Neural progenitor cell (in vitro differentiated cells): ENCODE results near the gene PDCD2L. TPM values are rescaled to one million over a fixed set of nuclear protein-coding genes. Genes with fewer than 3 reads are reported as not detected.

Experiments
- DNase-seq: peaks from one replicate; pipeline ENCODE4 v3.0.0-alpha.2; 2016; ENCODE audit warnings: low spot score
- H2AFZ ChIP-seq: fragments of 200-600 bp; sonication (generic); replicated peaks from 2 replicates; pipeline ENCODE4 v1.6.1; 2016; ENCODE audit warnings: antibody characterized with exemption
- H3F3A ChIP-seq: fragments of 200-600 bp; sonication (generic); 2 replicates; pipeline ENCODE4 v1.6.1; 2016; ENCODE audit warnings: antibody characterized with exemption, low read depth
- H3K27ac ChIP-seq: fragments of 200-600 bp; sonication (generic); 2 replicates; pipeline ENCODE4 v1.5.1; 2016; ENCODE audit warnings: mild to moderate bottlenecking
- H3K27me3 ChIP-seq: fragments of 200-600 bp; sonication (generic); 2 replicates; pipeline ENCODE4 v1.6.1; 2016; ENCODE audit warnings: mild to moderate bottlenecking, moderate library complexity
- H3K36me3 ChIP-seq: fragments of 200-600 bp; sonication (generic); 2 replicates; pipeline ENCODE4 v1.5.1; 2016
- H3K4me1 ChIP-seq: fragments of 200-600 bp; sonication (generic); 2 replicates; pipeline ENCODE4 v1.6.1; 2016; ENCODE audit warnings: mixed run types
- H3K4me2 ChIP-seq: fragments of 200-600 bp; sonication (generic); 2 replicates; pipeline ENCODE4 v1.6.1; 2016
- H3K4me3 ChIP-seq: fragments of 200-600 bp; sonication (generic); 2 replicates; pipeline ENCODE4 v1.5.1; 2016
- H3K79me2 ChIP-seq: fragments of 200-600 bp; sonication (generic); 2 replicates; pipeline ENCODE4 v1.6.1; 2016; ENCODE audit warnings: low read depth
- H3K9ac ChIP-seq: fragments of 200-600 bp; sonication (generic); 2 replicates; pipeline ENCODE4 v1.6.1; 2016
- H3K9me3 ChIP-seq: fragments of 200-600 bp; sonication (generic); 2 replicates; pipeline ENCODE4 v1.5.1; 2016; ENCODE audit warnings: low read depth
- H4K20me1 ChIP-seq: fragments of 200-600 bp; sonication (generic); 2 replicates; pipeline ENCODE4 v1.6.1; 2016; ENCODE audit warnings: low read depth
- H3K27ac Mint-ChIP-seq: 3 replicates; pipeline ENCODE4 v1.8.0; 2021; ENCODE audit warnings: mixed read lengths
- H3K27me3 Mint-ChIP-seq: 2 replicates; pipeline ENCODE4 v1.8.0; 2022; ENCODE audit warnings: low read depth, mild to moderate bottlenecking, inconsistent platforms, moderate library complexity, mixed read lengths; ENCODE audit not compliant: insufficient read depth
- H3K36me3 Mint-ChIP-seq: 3 replicates; pipeline ENCODE4 v1.8.0; 2021; ENCODE audit warnings: mixed read lengths
- H3K4me1 Mint-ChIP-seq: 3 replicates; pipeline ENCODE4 v1.8.0; 2021; ENCODE audit warnings: mixed read lengths
- H3K4me3 Mint-ChIP-seq: 3 replicates; pipeline ENCODE4 v1.8.0; 2021; ENCODE audit warnings: mild to moderate bottlenecking, moderate library complexity, mixed read lengths
- H3K9me3 Mint-ChIP-seq: 3 replicates; pipeline ENCODE4 v1.8.0; 2020; ENCODE audit warnings: mixed read lengths
- CTCF ChIP-seq: fragments of 200-600 bp; sonication (generic); IDR thresholded peaks from 2 replicates; pipeline ENCODE4 v1.5.1; 2017; ENCODE audit warnings: antibody characterized with exemption, mild to moderate bottlenecking
- EZH2 ChIP-seq: fragments of 200-600 bp; sonication (generic); IDR thresholded peaks from 2 replicates; pipeline ENCODE4 v1.6.1; 2017; ENCODE audit warnings: antibody characterized with exemption, mild to moderate bottlenecking, moderate library complexity
- EZH2phosphoT487 ChIP-seq: fragments of 200-600 bp; sonication (generic); IDR thresholded peaks from 2 replicates; pipeline ENCODE4 v1.6.1; 2017; ENCODE audit warnings: antibody characterized with exemption
- total RNA-seq: library from RNA; depleted of rRNA; stranded (reverse); fragments of >200 nt; gene quantifications from 2 replicates; pipeline ENCODE4 v1.2.3, GENCODE V29; 2015; ENCODE audit warnings: low replicate concordance

The PDCD2L gene
- total RNA-seq: 15.2 and 26.9 TPM in 2 replicates

GRCh38 chr19:34404109-34404909 lies at the start of gene PDCD2L:
Gene PDCD2L (plus strand): TSS chr19:34404399. CDS start chr19:34404431, 32 bp downstream.
- H3K9me3 ChIP-seq: no peaks in the 10 kb centered on the region
- peak within 1 kb of the TSS; percentile 81 for H3K4me3 ChIP-seq
- H3K27me3 ChIP-seq: no peaks in the 10 kb centered on the region
- H4K20me1 ChIP-seq: peaks cover 13% of the 10 kb centered on the region
- peaks cover 10% of the 10 kb centered on the region for H3F3A ChIP-seq
- Mint-ChIP-seq H3K4me3 (peak within 1 kb of the TSS; percentile 90), H3K36me3 (peaks cover 24% of the 10 kb centered on the region), H3K9me3 (no peaks in the 10 kb centered on the region), H3K4me1 (peaks cover 2% of the 10 kb centered on the region), H3K27me3 (no peaks in the 10 kb centered on the region), H3K27ac (no peak within 1 kb of the TSS)
- peak within 1 kb of the TSS; percentile 93 for H2AFZ ChIP-seq
- TF ChIP-seq EZH2phosphoT487: no peak
- no peak for TF ChIP-seq CTCF
- TF ChIP-seq EZH2: no peak
- no peaks in the 10 kb centered on the region for H3K4me1 ChIP-seq
- H3K9ac ChIP-seq: peak within 1 kb of the TSS; percentile 48
- H3K79me2 ChIP-seq: peaks cover 37% of the 10 kb centered on the region
- H3K27ac ChIP-seq: no peak within 1 kb of the TSS
- H3K36me3 ChIP-seq: no peaks in the 10 kb centered on the region
- H3K4me2 ChIP-seq: peak within 1 kb of the TSS; percentile 83
- DNase-seq: peak; percentile 97

DNA sequence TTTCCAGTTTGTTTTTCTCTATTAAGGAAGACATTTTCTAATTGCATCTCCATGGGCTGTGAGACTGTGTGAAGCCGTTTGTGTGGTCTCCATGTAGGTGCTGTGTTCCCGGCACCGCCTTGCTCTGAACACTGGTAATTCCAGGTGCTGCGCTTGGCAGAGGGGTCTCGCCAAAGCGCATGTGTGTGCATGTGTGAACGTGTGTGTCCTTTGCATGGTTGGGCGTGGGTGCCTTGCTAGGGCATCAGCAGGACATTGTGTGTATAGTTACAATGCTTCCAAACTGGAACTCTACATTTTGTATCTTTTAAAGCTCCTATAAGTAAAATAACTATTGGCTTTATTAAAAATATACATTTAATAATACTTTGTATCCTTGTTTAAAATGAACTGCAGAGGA lies 49.0 kb upstream of the PDCD2L start:
- Mint-ChIP-seq H3K4me3 (no peak overlapping the region), H3K4me1 (peaks cover 19% of the 10 kb centered on the region), H3K27ac (no peak overlapping the region), H3K9me3 (no peaks in the 10 kb centered on the region), H3K36me3 (peaks cover 7% of the 10 kb centered on the region), H3K27me3 (peaks cover 4% of the 10 kb centered on the region)
- no peak for DNase-seq
- peaks cover 8% of the 10 kb centered on the region for H3K4me1 ChIP-seq
- no peaks in the 10 kb centered on the region for H3K9me3 ChIP-seq
- no peaks in the 10 kb centered on the region for H4K20me1 ChIP-seq
- H3K9ac ChIP-seq: no peak overlapping the region
- peaks cover 20% of the 10 kb centered on the region for H3F3A ChIP-seq
- H3K4me3 ChIP-seq: no peak overlapping the region
- no peaks in the 10 kb centered on the region for H3K36me3 ChIP-seq
- H3K4me2 ChIP-seq: no peak overlapping the region
- H3K79me2 ChIP-seq: no peaks in the 10 kb centered on the region
- H2AFZ ChIP-seq: no peak overlapping the region
- H3K27ac ChIP-seq: no peak overlapping the region
- no peaks in the 10 kb centered on the region for H3K27me3 ChIP-seq
- TF ChIP-seq EZH2phosphoT487: no peak
- TF ChIP-seq EZH2: no peak
- no peak for TF ChIP-seq CTCF

GRCh38 chr19:34356875-34357274 lies 47.3 kb upstream of the PDCD2L start:
- Histone ChIP-seq H2AFZ (no peak overlapping the region), H3K9ac (no peak overlapping the region), H3K79me2 (no peaks in the 10 kb centered on the region), H3K4me3 (no peak overlapping the region), H4K20me1 (no peaks in the 10 kb centered on the region), H3K27ac (no peak overlapping the region), H3K4me2 (no peak overlapping the region), H3K4me1 (peaks cover 8% of the 10 kb centered on the region), H3K9me3 (no peaks in the 10 kb centered on the region), H3F3A (peaks cover 26% of the 10 kb centered on the region), H3K36me3 (no peaks in the 10 kb centered on the region), H3K27me3 (no peaks in the 10 kb centered on the region)
- Mint-ChIP-seq H3K4me3 (no peak overlapping the region), H3K9me3 (no peaks in the 10 kb centered on the region), H3K27me3 (peaks cover 5% of the 10 kb centered on the region), H3K4me1 (peaks cover 22% of the 10 kb centered on the region), H3K27ac (no peak overlapping the region), H3K36me3 (peaks cover 5% of the 10 kb centered on the region)
- DNase-seq: no peak
- TF ChIP-seq EZH2phosphoT487: no peak
- TF ChIP-seq CTCF: no peak
- TF ChIP-seq EZH2: no peak
